Measurements from ENCODE around the gene ERN1. TPM values are rescaled to one million over a fixed set of nuclear protein-coding genes. Genes with fewer than 3 reads are reported as not detected.

The ERN1 gene
- total and polyA plus RNA-seq, 2 of the 13 experiments (the other 11 are each of a cell fraction or from before 2014, with no cell fraction given), result 6.0 to 12.7 TPM

DNA sequence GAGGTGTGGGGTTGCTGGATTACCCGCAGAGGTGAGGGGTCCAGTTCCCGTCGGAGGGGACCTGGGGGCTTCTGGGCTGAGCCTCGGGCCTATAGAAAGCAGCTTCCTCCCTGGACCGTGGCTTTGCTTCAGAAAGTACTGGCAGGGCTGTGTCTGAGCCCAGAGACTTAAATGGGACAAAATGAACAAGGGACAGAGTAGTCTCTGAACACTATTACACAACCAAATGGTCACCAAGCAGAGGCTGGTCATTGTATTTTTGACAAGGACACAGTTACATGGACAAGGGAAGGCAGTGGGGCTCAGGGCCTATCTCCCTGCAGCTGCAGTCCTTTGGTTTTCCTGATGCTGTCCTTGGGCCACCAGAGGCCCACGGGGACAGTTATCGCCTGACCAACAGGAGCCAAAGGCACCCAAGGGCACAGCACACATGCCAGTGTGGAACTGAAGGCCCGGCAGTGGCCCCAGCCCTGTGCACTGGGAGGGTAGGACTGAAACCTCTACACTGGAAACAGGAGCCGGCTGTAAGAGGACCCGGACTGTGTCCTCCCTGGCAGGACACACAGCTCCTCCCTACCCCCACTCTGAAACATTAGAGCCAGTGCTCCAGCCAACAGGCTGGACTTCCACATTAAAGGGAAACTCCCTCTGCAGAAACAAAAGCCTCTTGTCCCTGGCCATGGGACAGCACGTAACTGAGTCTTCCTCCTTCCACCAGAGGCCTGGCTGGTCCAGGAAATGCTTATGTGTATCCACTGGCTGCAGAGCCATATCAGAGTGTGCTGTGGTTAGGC, 26.0 kb upstream of the ERN1 start (continued):
- no peak for TF ChIP-seq ZNF30 (CRISPR knock-in tag; IDR thresholded peaks at IDR 0.05)
- TF ChIP-seq ZMYM3 (CRISPR knock-in tag; IDR thresholded peaks at IDR 0.05), result peak; percentile 70
- TF ChIP-seq ZNF724P (CRISPR knock-in tag; IDR thresholded peaks at IDR 0.05; ENCODE audit: borderline replicate concordance), result no peak; the same call in 1 of the 2 replicates
- TF ChIP-seq SRF (IDR thresholded peaks at IDR 0.05; ENCODE audit: low read depth, low read length), result no peak
- TF ChIP-seq, protein P1, sequence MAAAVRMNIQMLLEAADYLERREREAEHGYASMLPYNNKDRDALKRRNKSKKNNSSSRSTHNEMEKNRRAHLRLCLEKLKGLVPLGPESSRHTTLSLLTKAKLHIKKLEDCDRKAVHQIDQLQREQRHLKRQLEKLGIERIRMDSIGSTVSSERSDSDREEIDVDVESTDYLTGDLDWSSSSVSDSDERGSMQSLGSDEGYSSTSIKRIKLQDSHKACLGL (CRISPR knock-in tag; IDR thresholded peaks at IDR 0.05), result no peak; the same call in 1 of the 2 replicates
- no peak for TF ChIP-seq MTF2 (CRISPR knock-in tag; IDR thresholded peaks at IDR 0.05; ENCODE audit: borderline replicate concordance)
- TF ChIP-seq ZNF232 (CRISPR knock-in tag; IDR thresholded peaks at IDR 0.05; ENCODE audit: borderline replicate concordance), result peak; percentile 54; the same call in 1 of the 2 replicates
- TF ChIP-seq ATM (IDR thresholded peaks at IDR 0.05; ENCODE audit: borderline replicate concordance), result no peak
- TF ChIP-seq GPN1 (CRISPR knock-in tag; IDR thresholded peaks at IDR 0.05; ENCODE audit: borderline replicate concordance), result no peak
- no peak for TF ChIP-seq ZFP82 (CRISPR knock-in tag; IDR thresholded peaks at IDR 0.05; ENCODE audit: borderline replicate concordance)
- TF ChIP-seq IRX3 (CRISPR knock-in tag; IDR thresholded peaks at IDR 0.05; ENCODE audit: borderline replicate concordance, low read depth), result no peak
- TF ChIP-seq IKZF1 (IDR thresholded peaks at IDR 0.05), result no peak
- TF ChIP-seq MED13 (CRISPR knock-in tag; IDR thresholded peaks at IDR 0.05), result no peak
- peak; percentile 87; the same call in 1 of the 2 replicates for TF ChIP-seq BCL3 (CRISPR knock-in tag; IDR thresholded peaks at IDR 0.05)
- TF ChIP-seq ZNF781 (CRISPR knock-in tag; IDR thresholded peaks at IDR 0.05; ENCODE audit: borderline replicate concordance, not compliant biosample characterization), result peak; percentile 77
- peak; percentile 64; the same call in 1 of the 2 replicates for TF ChIP-seq TAF1 (CRISPR knock-in tag; IDR thresholded peaks at IDR 0.05)
- 0 out of 2 replicates have a peak, but pooled peaks have one; percentile 24 for TF ChIP-seq ZNF749 (CRISPR knock-in tag; IDR thresholded peaks at IDR 0.05; ENCODE audit: borderline replicate concordance)
- TF ChIP-seq PHF5A (CRISPR knock-in tag; IDR thresholded peaks at IDR 0.05; ENCODE audit: low read depth, unreplicated experiment), result no peak
- TF ChIP-seq, protein P2, sequence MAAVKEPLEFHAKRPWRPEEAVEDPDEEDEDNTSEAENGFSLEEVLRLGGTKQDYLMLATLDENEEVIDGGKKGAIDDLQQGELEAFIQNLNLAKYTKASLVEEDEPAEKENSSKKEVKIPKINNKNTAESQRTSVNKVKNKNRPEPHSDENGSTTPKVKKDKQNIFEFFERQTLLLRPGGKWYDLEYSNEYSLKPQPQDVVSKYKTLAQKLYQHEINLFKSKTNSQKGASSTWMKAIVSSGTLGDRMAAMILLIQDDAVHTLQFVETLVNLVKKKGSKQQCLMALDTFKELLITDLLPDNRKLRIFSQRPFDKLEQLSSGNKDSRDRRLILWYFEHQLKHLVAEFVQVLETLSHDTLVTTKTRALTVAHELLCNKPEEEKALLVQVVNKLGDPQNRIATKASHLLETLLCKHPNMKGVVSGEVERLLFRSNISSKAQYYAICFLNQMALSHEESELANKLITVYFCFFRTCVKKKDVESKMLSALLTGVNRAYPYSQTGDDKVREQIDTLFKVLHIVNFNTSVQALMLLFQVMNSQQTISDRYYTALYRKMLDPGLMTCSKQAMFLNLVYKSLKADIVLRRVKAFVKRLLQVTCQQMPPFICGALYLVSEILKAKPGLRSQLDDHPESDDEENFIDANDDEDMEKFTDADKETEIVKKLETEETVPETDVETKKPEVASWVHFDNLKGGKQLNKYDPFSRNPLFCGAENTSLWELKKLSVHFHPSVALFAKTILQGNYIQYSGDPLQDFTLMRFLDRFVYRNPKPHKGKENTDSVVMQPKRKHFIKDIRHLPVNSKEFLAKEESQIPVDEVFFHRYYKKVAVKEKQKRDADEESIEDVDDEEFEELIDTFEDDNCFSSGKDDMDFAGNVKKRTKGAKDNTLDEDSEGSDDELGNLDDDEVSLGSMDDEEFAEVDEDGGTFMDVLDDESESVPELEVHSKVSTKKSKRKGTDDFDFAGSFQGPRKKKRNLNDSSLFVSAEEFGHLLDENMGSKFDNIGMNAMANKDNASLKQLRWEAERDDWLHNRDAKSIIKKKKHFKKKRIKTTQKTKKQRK (IDR thresholded peaks at IDR 0.05; ENCODE audit: low read length), result no peak
- TF ChIP-seq ZBTB7A (CRISPR knock-in tag; IDR thresholded peaks at IDR 0.05), result no peak

Data from HepG2 (cell line).